ENCODE measurements around the gene CCL22. TPM values are rescaled to one million over a fixed set of nuclear protein-coding genes. Genes with fewer than 3 reads are reported as not detected.

CCL22 gene
- total RNA-seq, 2 experiments from 2014 or later = not detected

- peaks cover 0 to 2% of the 10 kb centered on the region in 2 experiments for H3K27me3 ChIP-seq (ENCODE audit: control insufficient read depth in 1 of 2, insufficient read depth in 2 of 2, low read length in 2 of 2)
- ChIA-PET POLR2A (no interaction called here), CTCF (no interaction called here)
- H3K27ac ChIP-seq (ENCODE audit: low read depth in 1 of 2, low read length in 2 of 2) = no peak overlapping the region
- H3K27me3 Mint-ChIP-seq = no peaks in the 10 kb centered on the region
- intact Hi-C loops (cut with DNase I, micrococcal nuclease) = loop anchor here in 1 of 2 experiments (2.0 kb wide), 1 partner anchor 20 kb away; no protein-coding TSS in a partner anchor
- no peak for TF ChIP-seq CTCF (IDR thresholded peaks at IDR 0.05)
- H3K4me3 Mint-ChIP-seq = no peak overlapping the region
- H3K36me3 ChIP-seq (ENCODE audit: insufficient read depth, low read length) = no peaks in the 10 kb centered on the region
- no peaks in the 10 kb centered on the region for H3K36me3 Mint-ChIP-seq (ENCODE audit: low read depth)
- no peaks in the 10 kb centered on the region for H3K4me1 ChIP-seq (ENCODE audit: insufficient read depth, low read length)
- DNase-seq = no peak
- ATAC-seq (ENCODE audit: poor library complexity) = no peak
- no peaks in the 10 kb centered on the region for H3K9me3 Mint-ChIP-seq
- H3K9me3 ChIP-seq (ENCODE audit: control insufficient read depth in 1 of 2, insufficient read depth in 1 of 2, low read length in 2 of 2) = no peaks in the 10 kb centered on the region
- H3K4me1 Mint-ChIP-seq (ENCODE audit: low read depth) = no peaks in the 10 kb centered on the region
- no peak overlapping the region for H3K4me3 ChIP-seq (ENCODE audit: low read length)
- no peak overlapping the region for H3K27ac Mint-ChIP-seq
These were observed 29.9 kb downstream of the CCL22 start for GRCh38 chr16:57388359-57389086.

GRCh38 chr16:57389087-57389468, 30.5 kb downstream of the CCL22 start:
- peaks cover 0 to 2% of the 10 kb centered on the region in 2 experiments for H3K27me3 ChIP-seq (ENCODE audit: control insufficient read depth in 1 of 2, insufficient read depth in 2 of 2, low read length in 2 of 2)
- no peak overlapping the region for H3K4me3 Mint-ChIP-seq
- intact Hi-C loops (cut with DNase I, micrococcal nuclease) = loop anchor here in 1 of 2 experiments (2.0 kb wide), 1 partner anchor 20 kb away; no protein-coding TSS in a partner anchor
- H3K9me3 Mint-ChIP-seq = no peaks in the 10 kb centered on the region
- ChIA-PET POLR2A (no interaction called here), CTCF (no interaction called here)
- DNase-seq = no peak
- no peak for TF ChIP-seq CTCF (IDR thresholded peaks at IDR 0.05)
- no peaks in the 10 kb centered on the region for H3K9me3 ChIP-seq (ENCODE audit: control insufficient read depth in 1 of 2, insufficient read depth in 1 of 2, low read length in 2 of 2)
- no peaks in the 10 kb centered on the region for H3K4me1 Mint-ChIP-seq (ENCODE audit: low read depth)
- H3K27me3 Mint-ChIP-seq = no peaks in the 10 kb centered on the region
- no peaks in the 10 kb centered on the region for H3K36me3 ChIP-seq (ENCODE audit: insufficient read depth, low read length)
- no peak overlapping the region for H3K4me3 ChIP-seq (ENCODE audit: low read length)
- no peaks in the 10 kb centered on the region for H3K4me1 ChIP-seq (ENCODE audit: insufficient read depth, low read length)
- no peak overlapping the region for H3K27ac Mint-ChIP-seq
- no peaks in the 10 kb centered on the region for H3K36me3 Mint-ChIP-seq (ENCODE audit: low read depth)
- no peak overlapping the region for H3K27ac ChIP-seq (ENCODE audit: low read depth in 1 of 2, low read length in 2 of 2)
- ATAC-seq (ENCODE audit: poor library complexity) = no peak

- H3K4me1 ChIP-seq (ENCODE audit: insufficient read depth, low read length) = no peaks in the 10 kb centered on the region
- H3K27me3 ChIP-seq (ENCODE audit: control insufficient read depth in 1 of 2, insufficient read depth in 2 of 2, low read length in 2 of 2) = no peaks in the 10 kb centered on the region
- Mint-ChIP-seq H3K4me1 (ENCODE audit: low read depth) (no peaks in the 10 kb centered on the region), H3K27me3 (no peaks in the 10 kb centered on the region), H3K27ac (no peak overlapping the region), H3K36me3 (ENCODE audit: low read depth) (no peaks in the 10 kb centered on the region), H3K4me3 (no peak overlapping the region), H3K9me3 (no peaks in the 10 kb centered on the region)
- no peaks in the 10 kb centered on the region for H3K9me3 ChIP-seq (ENCODE audit: control insufficient read depth in 1 of 2, insufficient read depth in 1 of 2, low read length in 2 of 2)
- TF ChIP-seq CTCF (IDR thresholded peaks at IDR 0.05) = no peak
- no peak overlapping the region for H3K27ac ChIP-seq (ENCODE audit: low read depth in 1 of 2, low read length in 2 of 2)
- ChIA-PET POLR2A (no interaction called here), CTCF (no interaction called here)
- intact Hi-C loops (cut with DNase I, micrococcal nuclease) = no loop called here
- no peaks in the 10 kb centered on the region for H3K36me3 ChIP-seq (ENCODE audit: insufficient read depth, low read length)
- DNase-seq (no peak), ATAC-seq (ENCODE audit: poor library complexity) (no peak)
- H3K4me3 ChIP-seq (ENCODE audit: low read length) = no peak overlapping the region
These were observed 32.2 kb downstream of the CCL22 start for GRCh38 chr16:57390636-57391295.
